H1 (cell line): Measurements from ENCODE around the gene TPRN. TPM values are rescaled to one million over a fixed set of nuclear protein-coding genes. Genes with fewer than 3 reads are reported as not detected.

Experiments used
- BCL11A ChIP-seq, 2 experiments: IDR thresholded peaks; one replicate each; pipeline ENCODE4 v1.6.1; 2011; ENCODE audit warnings: low read depth in 2 of 2, low read length in 2 of 2, mild to moderate bottlenecking in 2 of 2
- BRCA1 ChIP-seq: IDR thresholded peaks from 2 replicates; pipeline ENCODE4 v1.6.1; 2012; ENCODE audit warnings: low read depth, low read length, improper control_type of control experiment
- CBX5 ChIP-seq: fragments of 300-800, 300-1000 bp; sonication (generic); IDR thresholded peaks from 2 replicates; pipeline ENCODE4 v1.7.1; 2016; ENCODE audit warnings: antibody characterized with exemption, low read length, low read depth
- CEBPB ChIP-seq: IDR thresholded peaks from 2 replicates; pipeline ENCODE4 v1.6.1; 2012; ENCODE audit warnings: low read depth, low read length
- CHD1 ChIP-seq: IDR thresholded peaks from 2 replicates; pipeline ENCODE4 v1.6.1; 2012; ENCODE audit warnings: low read depth, low read length, improper control_type of control experiment
- EGR1 ChIP-seq: IDR thresholded peaks from 2 replicates; pipeline ENCODE4 v1.6.1; 2011; ENCODE audit warnings: low read depth, low read length, borderline replicate concordance
- EP300 ChIP-seq, 2 experiments: IDR thresholded peaks; 1 replicate in 1 of 2; 2 replicates in 1 of 2; pipeline ENCODE4 v1.6.1; 2011 to 2012; ENCODE audit warnings: low read depth in 2 of 2, low read length in 2 of 2, mild to moderate bottlenecking in 2 of 2, borderline replicate concordance in 1 of 2, inconsistent platforms in 1 of 2, moderate library complexity in 1 of 2
- HDAC6 ChIP-seq: IDR thresholded peaks from one replicate; pipeline ENCODE4 v1.7.1; 2012; ENCODE audit warnings: low read depth, mild to moderate bottlenecking, inconsistent platforms, low read length, moderate library complexity
- KDM5A ChIP-seq: fragments of 200-600 bp; IDR thresholded peaks from 2 replicates; pipeline ENCODE4 v1.7.1; 2012; ENCODE audit warnings: mild to moderate bottlenecking, low read length, inconsistent platforms, mixed read lengths
- PHF8 ChIP-seq: fragments of 200-600 bp; sonication (generic); conservative IDR thresholded peaks from 2 replicates; pipeline ENCODE4 v1.7.1; 2012; ENCODE audit warnings: low read depth, mild to moderate bottlenecking, inconsistent platforms, low read length, moderate library complexity
- POU5F1 ChIP-seq: IDR thresholded peaks from 2 replicates; pipeline ENCODE4 v1.6.1; 2011; ENCODE audit warnings: low read depth, mild to moderate bottlenecking, low read length, moderate library complexity
- RAD21 ChIP-seq, 2 experiments: IDR thresholded peaks in 1 of 2; conservative IDR thresholded peaks in 1 of 2; 2 replicates each; pipeline ENCODE4 v1.6.1; 2011; ENCODE audit warnings: low read depth in 2 of 2, low read length in 2 of 2, improper control_type of control experiment in 1 of 2, inconsistent platforms in 1 of 2, mild to moderate bottlenecking in 1 of 2, moderate library complexity in 1 of 2
- SAP30 ChIP-seq: fragments of 300-600 bp; sonication (generic); IDR thresholded peaks from 2 replicates; pipeline ENCODE4 v1.7.1; 2012; ENCODE audit warnings: low read length, moderate library complexity, mild to moderate bottlenecking, inconsistent platforms; ENCODE audit not compliant: insufficient read depth, insufficient replicate concordance
- SIN3A ChIP-seq, 2 experiments: IDR thresholded peaks in 1 of 2; conservative IDR thresholded peaks in 1 of 2; 2 replicates each; pipeline ENCODE4 v1.6.1; 2011 to 2012; ENCODE audit warnings: low read length in 2 of 2, improper control_type of control experiment in 1 of 2, low read depth in 1 of 2, mild to moderate bottlenecking in 1 of 2
- SIRT6 ChIP-seq: IDR thresholded peaks from one replicate; pipeline ENCODE4 v1.7.1; 2012; ENCODE audit warnings: low read length, inconsistent platforms
- SP2 ChIP-seq: IDR thresholded peaks from 2 replicates; pipeline ENCODE4 v1.6.1; 2012; ENCODE audit warnings: mild to moderate bottlenecking, low read length, inconsistent platforms
- SRF ChIP-seq: IDR thresholded peaks from 2 replicates; pipeline ENCODE4 v1.6.1; 2011; ENCODE audit warnings: mild to moderate bottlenecking, low read depth, low read length, moderate library complexity
- SUZ12 ChIP-seq: fragments of 200-600 bp; sonication (generic); IDR thresholded peaks from 2 replicates; pipeline ENCODE4 v1.6.1; 2012; ENCODE audit warnings: mild to moderate bottlenecking, inconsistent platforms, low read length, moderate library complexity, mixed read lengths
- TAF1 ChIP-seq: IDR thresholded peaks from 2 replicates; pipeline ENCODE4 v1.6.1; 2011; ENCODE audit warnings: mild to moderate bottlenecking, low read depth, low read length
- TAF7 ChIP-seq: optimal IDR thresholded peaks from 2 replicates; pipeline ENCODE3; 2011; ENCODE audit warnings: low read depth, mild to moderate bottlenecking, inconsistent platforms, low read length, moderate library complexity, borderline replicate concordance
- YY1 ChIP-seq: IDR thresholded peaks from 2 replicates; pipeline ENCODE4 v1.6.1; 2011; ENCODE audit warnings: low read depth, mild to moderate bottlenecking, low read length
- polyA plus RNA-seq, 7 experiments: library from polyadenylated mRNA; depleted of rRNA in 3 of 7; stranded (reverse) in 5 of 7; unstranded in 2 of 7; fragments of >200 nt in 5 of 7; fragments of 200-250 nt in 2 of 7; gene quantifications; 1 replicate in 5 of 7; 2 replicates in 1 of 7; 4 replicates in 1 of 7; pipeline versions ENCODE4 v1.2.1 to v1.2.3, GENCODE V29; 2011 to 2013; ENCODE audit warnings: missing spikeins in 2 of 7, mixed read lengths in 2 of 7
- total RNA-seq: library from RNA; stranded (reverse); fragmentation: NEBNext Ultra II Directional; extraction: Animal tissue kit (Norgen Biotek cat#: 25700); gene quantifications from 2 replicates; pipeline ENCODE4 v1.2.1, GENCODE V29; 2021
- TF ChIP-seq, protein P1 (sequence below): IDR thresholded peaks from 2 replicates; pipeline ENCODE4 v1.6.1; 2012; ENCODE audit warnings: inconsistent platforms

The TPRN gene
- total and polyA plus RNA-seq, 2 of the 8 experiments (the other 6 are each of a cell fraction or from before 2014, with no cell fraction given), result 9.7 to 23.2 TPM

DNA sequence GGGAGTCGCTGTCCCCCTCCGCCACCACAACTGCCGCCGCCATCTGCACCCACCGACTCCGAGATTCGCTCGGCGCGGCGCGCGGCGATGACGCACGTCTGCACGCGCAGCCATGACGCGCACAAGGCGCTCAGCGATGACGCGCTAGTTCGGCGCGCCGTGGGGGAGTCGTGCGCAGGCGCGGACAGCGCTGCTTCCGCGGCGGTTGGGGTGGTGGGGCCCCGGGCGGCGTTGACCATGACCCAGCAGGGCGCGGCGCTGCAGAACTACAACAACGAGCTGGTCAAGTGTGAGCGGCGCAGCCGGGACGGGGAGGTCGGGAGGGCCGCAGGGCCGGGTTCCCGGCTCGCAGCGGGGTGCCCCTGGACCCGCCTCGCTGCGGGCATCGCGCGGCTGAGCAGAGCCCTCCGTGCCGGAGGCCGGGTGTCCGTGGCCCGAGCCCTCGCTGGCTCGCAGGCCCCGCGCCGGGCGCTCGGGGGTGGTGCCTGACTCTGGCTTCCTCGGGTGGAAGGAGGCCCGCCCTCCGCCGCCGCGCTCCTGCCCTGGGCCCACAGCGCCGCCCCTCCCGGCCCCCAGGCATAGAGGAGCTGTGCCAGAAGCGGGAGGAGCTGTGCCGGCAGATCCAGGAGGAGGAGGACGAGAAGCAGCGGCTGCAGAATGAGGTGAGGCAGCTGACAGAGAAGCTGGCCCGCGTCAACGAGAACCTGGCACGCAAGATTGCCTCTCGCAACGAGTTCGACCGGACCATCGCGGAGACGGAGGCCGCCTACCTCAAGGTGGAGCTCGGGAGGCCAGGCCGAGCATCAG is 11.8 kb downstream of the TPRN start, which contains the start of the genes ANAPC2 and SSNA1 (continued):
- peak; percentile 95 for TF ChIP-seq TAF1
- TF ChIP-seq BCL11A (IDR thresholded peaks at IDR 0.05; ENCODE audit: low read depth in 2 of 2, low read length in 2 of 2), result no peak
- TF ChIP-seq TAF7, result peak; percentile 93
- no peak for TF ChIP-seq CBX5
- peak; percentile 99 for TF ChIP-seq KDM5A
- no peak for TF ChIP-seq HDAC6
- TF ChIP-seq, protein P1, sequence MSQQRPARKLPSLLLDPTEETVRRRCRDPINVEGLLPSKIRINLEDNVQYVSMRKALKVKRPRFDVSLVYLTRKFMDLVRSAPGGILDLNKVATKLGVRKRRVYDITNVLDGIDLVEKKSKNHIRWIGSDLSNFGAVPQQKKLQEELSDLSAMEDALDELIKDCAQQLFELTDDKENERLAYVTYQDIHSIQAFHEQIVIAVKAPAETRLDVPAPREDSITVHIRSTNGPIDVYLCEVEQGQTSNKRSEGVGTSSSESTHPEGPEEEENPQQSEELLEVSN, result no peak
- peak; percentile 91 for TF ChIP-seq YY1
- no peak for TF ChIP-seq POU5F1
- no peak for TF ChIP-seq CEBPB
- peak; percentile 75; the same call in 1 of the 2 replicates for TF ChIP-seq BRCA1
- peak; percentile 34 to 45; a peak in 3 of 4 replicates for TF ChIP-seq RAD21 (IDR thresholded peaks at IDR 0.05 in 1 of 2, conservative IDR thresholded peaks at IDR 0.05 in 1 of 2; ENCODE audit: low read depth in 2 of 2, low read length in 2 of 2)
- TF ChIP-seq SRF, result peak; percentile 98
- TF ChIP-seq SUZ12, result no peak; the same call in 1 of the 2 replicates
- no peak for TF ChIP-seq SIRT6
- TF ChIP-seq CHD1, result no peak
- TF ChIP-seq SAP30, result peak; percentile 31
- no peak for TF ChIP-seq EGR1
- TF ChIP-seq PHF8, result peak; percentile 88
- peak in 1 of 2 experiments; percentile 99; a peak in 2 of 4 replicates for TF ChIP-seq SIN3A (conservative IDR thresholded peaks at IDR 0.05 in 1 of 2, IDR thresholded peaks at IDR 0.05 in 1 of 2; ENCODE audit: low read depth in 1 of 2, low read length in 2 of 2)
- TF ChIP-seq SP2, result no peak
- TF ChIP-seq EP300 (IDR thresholded peaks at IDR 0.05; ENCODE audit: borderline replicate concordance in 1 of 2, low read depth in 2 of 2, low read length in 2 of 2), result peak in 1 of 2 experiments; percentile 25; a peak in 1 of 3 replicates
